Activated T-cell treated with anti-CD3 and anti-CD28 coated beads, Interleukin-2, amount 50 U/mL, for 24 hours (primary cell): ENCODE results near the gene DENND10.
A peak's percentile ranks its signal among the peaks of the same experiment; 100 is the strongest.
"Not testable (repeated sequence)": the region's sequence is repeated elsewhere in the genome, so short reads cannot be mapped to it uniquely, and the experiment has no call there.

Experiments
- DNase-seq: peaks from one replicate; pipeline ENCODE4 v3.0.0-alpha.2; 2020
- H3K27ac Mint-ChIP-seq: 2 replicates; pipeline ENCODE4 v1.8.0; 2020; ENCODE audit warnings: mild to moderate bottlenecking, mixed read lengths
- H3K27me3 Mint-ChIP-seq: 2 replicates; pipeline ENCODE4 v1.8.0; 2020; ENCODE audit warnings: mixed read lengths
- H3K36me3 Mint-ChIP-seq: 2 replicates; pipeline ENCODE4 v1.8.0; 2020; ENCODE audit warnings: low read depth, mixed read lengths
- H3K4me1 Mint-ChIP-seq: 2 replicates; pipeline ENCODE4 v1.8.0; 2020; ENCODE audit warnings: low read depth, mixed read lengths
- H3K4me3 Mint-ChIP-seq: 2 replicates; pipeline ENCODE4 v1.8.0; 2020; ENCODE audit warnings: mild to moderate bottlenecking, moderate library complexity, mixed read lengths
- H3K9me3 Mint-ChIP-seq: 2 replicates; pipeline ENCODE4 v1.8.0; 2020; ENCODE audit warnings: mixed read lengths

DENND10 gene

GRCh38 chr10:119161680-119162451 lies 58.0 kb downstream of the DENND10 start:
- DNase-seq: no peak

GRCh38 chr10:119162452-119163092 lies 58.7 kb downstream of the DENND10 start:
- peak overlapping the region; percentile 28 for H3K27ac Mint-ChIP-seq
- no peak for DNase-seq
- peaks cover 44% of the 10 kb centered on the region for H3K4me1 Mint-ChIP-seq
- H3K9me3 Mint-ChIP-seq: no peaks in the 10 kb centered on the region
- H3K27me3 Mint-ChIP-seq: no peaks in the 10 kb centered on the region
- peaks cover 95% of the 10 kb centered on the region for H3K36me3 Mint-ChIP-seq
- H3K4me3 Mint-ChIP-seq: no peak overlapping the region

More at GRCh38 chr10:119161680-119162451, 58.0 kb downstream of the DENND10 start:
- no peak overlapping the region for H3K4me3 Mint-ChIP-seq
- peaks cover 93% of the 10 kb centered on the region for H3K36me3 Mint-ChIP-seq
- peaks cover 40% of the 10 kb centered on the region for H3K4me1 Mint-ChIP-seq
- H3K27ac Mint-ChIP-seq: peak overlapping the region; percentile 28
- no peaks in the 10 kb centered on the region for H3K9me3 Mint-ChIP-seq
- H3K27me3 Mint-ChIP-seq: no peaks in the 10 kb centered on the region

GRCh38 chr10:119165171-119166117 lies 61.5 kb downstream of the DENND10 start, which contains the start of gene SFXN4:
SFXN4 (minus strand) TSS chr10:119165714; CDS start chr10:119165647, 67 bp downstream.
- peak; percentile 91 for DNase-seq
- H3K36me3 Mint-ChIP-seq: peaks cover 95% of the 10 kb centered on the region
- peak within 1 kb of the TSS; percentile 87 for H3K4me3 Mint-ChIP-seq
- peaks cover 44% of the 10 kb centered on the region for H3K4me1 Mint-ChIP-seq
- H3K27ac Mint-ChIP-seq: peak within 1 kb of the TSS; percentile 95
- H3K27me3 Mint-ChIP-seq: no peaks in the 10 kb centered on the region
- H3K9me3 Mint-ChIP-seq: no peaks in the 10 kb centered on the region

GRCh38 chr10:119166118-119166500 lies 62.2 kb downstream of the DENND10 start:
- Mint-ChIP-seq H3K27me3 (no peaks in the 10 kb centered on the region), H3K36me3 (peaks cover 96% of the 10 kb centered on the region), H3K4me3 (peak overlapping the region; percentile 87), H3K9me3 (no peaks in the 10 kb centered on the region), H3K27ac (peak overlapping the region; percentile 95), H3K4me1 (peaks cover 44% of the 10 kb centered on the region)
- DNase-seq: no peak

- DNase-seq: no peak
- Mint-ChIP-seq H3K27me3 (no peaks in the 10 kb centered on the region), H3K36me3 (peaks cover 96% of the 10 kb centered on the region), H3K4me1 (peaks cover 42% of the 10 kb centered on the region), H3K9me3 (no peaks in the 10 kb centered on the region), H3K4me3 (peak overlapping the region; percentile 87), H3K27ac (peak overlapping the region; percentile 95)
Measured at GRCh38 chr10:119166564-119166963, 62.7 kb downstream of the DENND10 start.

- Mint-ChIP-seq H3K9me3 (no peaks in the 10 kb centered on the region), H3K4me1 (peaks cover 39% of the 10 kb centered on the region), H3K36me3 (peaks cover 95% of the 10 kb centered on the region), H3K27me3 (no peaks in the 10 kb centered on the region), H3K27ac (peak overlapping the region; percentile 95), H3K4me3 (peak overlapping the region; percentile 87)
- no peak for DNase-seq
Measured at GRCh38 chr10:119167041-119167440, 63.1 kb downstream of the DENND10 start.

GRCh38 chr10:119174109-119174508 lies 70.2 kb downstream of the DENND10 start:
- no peak for DNase-seq
- Mint-ChIP-seq H3K36me3 (peaks cover 91% of the 10 kb centered on the region), H3K4me3 (no peak overlapping the region), H3K27me3 (no peaks in the 10 kb centered on the region), H3K4me1 (peaks cover 33% of the 10 kb centered on the region), H3K27ac (no peak overlapping the region), H3K9me3 (no peaks in the 10 kb centered on the region)

GRCh38 chr10:119176166-119176565 lies 72.3 kb downstream of the DENND10 start:
- DNase-seq: no peak
- Mint-ChIP-seq H3K27ac (peak overlapping the region; percentile 91), H3K4me3 (peak overlapping the region; percentile 94), H3K9me3 (no peaks in the 10 kb centered on the region), H3K4me1 (peaks cover 39% of the 10 kb centered on the region), H3K27me3 (no peaks in the 10 kb centered on the region), H3K36me3 (peaks cover 71% of the 10 kb centered on the region)

- no peaks in the 10 kb centered on the region for H3K9me3 Mint-ChIP-seq
- peak overlapping the region; percentile 94 for H3K4me3 Mint-ChIP-seq
- H3K27ac Mint-ChIP-seq: peak overlapping the region; percentile 98
- no peaks in the 10 kb centered on the region for H3K27me3 Mint-ChIP-seq
- H3K36me3 Mint-ChIP-seq: peaks cover 56% of the 10 kb centered on the region
- H3K4me1 Mint-ChIP-seq: peaks cover 39% of the 10 kb centered on the region
- DNase-seq: no peak
Measured at GRCh38 chr10:119177708-119178371, 73.9 kb downstream of the DENND10 start.

GRCh38 chr10:119178372-119179119 lies 74.6 kb downstream of the DENND10 start, which contains the start of gene PRDX3:
PRDX3 (minus strand) TSS chr10:119178812; CDS start chr10:119178790, 22 bp downstream.
- Mint-ChIP-seq H3K36me3 (peaks cover 50% of the 10 kb centered on the region), H3K27ac (peak within 1 kb of the TSS; percentile 98), H3K27me3 (no peaks in the 10 kb centered on the region), H3K4me1 (peaks cover 40% of the 10 kb centered on the region), H3K9me3 (no peaks in the 10 kb centered on the region), H3K4me3 (peak within 1 kb of the TSS; percentile 94)
- DNase-seq: peak; percentile 96

- Mint-ChIP-seq H3K4me1 (peaks cover 37% of the 10 kb centered on the region), H3K36me3 (peaks cover 27% of the 10 kb centered on the region)
- H3K27me3 Mint-ChIP-seq, H3K27ac Mint-ChIP-seq, DNase-seq, H3K9me3 Mint-ChIP-seq, H3K4me3 Mint-ChIP-seq: not testable (repeated sequence)
Measured at GRCh38 chr10:119180850-119181400, 77.0 kb downstream of the DENND10 start.

GRCh38 chr10:119183664-119184412 lies 79.9 kb downstream of the DENND10 start:
- DNase-seq: no peak
- Mint-ChIP-seq H3K27ac (peak overlapping the region; percentile 80), H3K4me3 (no peak overlapping the region), H3K27me3 (no peaks in the 10 kb centered on the region), H3K4me1 (peaks cover 17% of the 10 kb centered on the region), H3K9me3 (no peaks in the 10 kb centered on the region), H3K36me3 (no peaks in the 10 kb centered on the region)
